GM21526 (cell line): ENCODE data around the gene CCSAP.
"Not testable (repeated sequence)": the region's sequence is repeated elsewhere in the genome, so short reads cannot be mapped to it uniquely, and the experiment has no call there.

Experiments used
- ATAC-seq: cut with Tn5 transposase; IDR thresholded peaks from one replicate; pipeline ENCODE4 v1.9.1; 2021; ENCODE audit warnings: moderate library complexity; ENCODE audit not compliant: unreplicated experiment, low FRiP score

CCSAP gene

DNA sequence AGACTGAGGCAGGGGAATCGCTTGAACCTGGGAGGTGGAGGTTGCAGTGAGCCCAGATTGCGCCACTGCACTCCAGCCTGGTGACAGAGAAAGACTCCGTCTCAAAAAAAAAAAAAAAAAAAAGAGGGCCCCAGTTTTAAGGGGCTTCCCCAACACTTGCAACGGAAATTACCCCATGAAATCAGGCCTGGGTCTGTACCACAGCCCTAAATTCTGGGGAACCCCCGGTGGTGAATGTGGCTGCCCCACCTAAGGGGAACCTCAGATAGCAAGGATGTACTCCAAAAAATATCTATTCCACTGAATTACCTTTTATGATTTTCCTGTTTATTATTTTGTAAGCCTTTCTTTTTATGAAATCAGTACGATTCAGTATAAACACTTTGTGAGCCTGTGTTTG is 15.1 kb downstream of the CCSAP start:
- not testable (repeated sequence) for ATAC-seq

DNA sequence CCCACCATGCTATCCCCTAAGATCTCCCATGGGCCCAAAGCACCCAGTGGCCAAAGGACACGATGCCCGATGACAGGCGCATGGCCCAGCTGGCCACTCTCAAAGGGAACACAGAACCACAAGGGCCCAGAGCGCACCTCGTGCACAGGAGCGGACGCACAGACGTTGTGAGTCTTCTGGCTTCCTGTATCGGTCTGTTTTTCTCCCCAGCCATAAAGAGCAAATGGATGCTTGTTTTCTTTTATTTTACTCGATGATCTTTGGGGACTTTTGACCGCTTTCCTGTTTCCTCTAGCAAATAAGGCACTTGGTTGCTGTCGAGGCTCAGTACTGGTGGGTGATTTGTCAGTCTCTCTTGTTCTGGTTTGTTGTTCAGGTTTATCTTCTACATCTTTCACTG is 16.2 kb downstream of the CCSAP start:
- no peak for ATAC-seq

DNA sequence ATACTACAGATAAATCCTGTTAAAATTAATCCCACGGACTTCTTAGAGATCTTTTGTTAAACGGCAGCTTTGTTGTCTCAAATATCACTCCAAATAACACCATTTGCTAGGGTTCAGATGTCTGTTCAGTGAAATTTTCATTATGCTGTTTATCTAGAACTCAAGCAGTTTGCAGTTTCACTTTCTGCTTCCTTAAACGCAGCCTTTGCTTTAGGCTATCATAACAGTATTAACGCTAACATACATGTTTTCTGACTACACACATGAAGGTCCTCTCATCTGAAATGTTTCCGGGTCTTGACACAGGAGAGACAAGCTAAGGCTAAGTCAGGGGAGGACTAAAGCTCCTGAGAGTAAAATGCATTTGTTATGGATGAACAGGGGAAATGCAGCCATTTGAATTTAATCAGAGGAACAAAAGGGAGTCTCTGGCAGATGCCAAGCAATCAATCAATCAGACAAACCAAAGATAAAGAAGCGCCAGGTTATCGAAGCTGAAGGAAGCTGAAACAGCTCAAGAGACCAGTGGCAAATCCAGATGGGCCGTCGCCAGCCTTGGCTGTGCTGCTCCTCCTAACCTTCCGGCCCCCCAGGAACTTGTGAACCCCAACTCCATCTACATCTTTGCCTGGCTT is 16.9 kb downstream of the CCSAP start:
- no peak for ATAC-seq

DNA sequence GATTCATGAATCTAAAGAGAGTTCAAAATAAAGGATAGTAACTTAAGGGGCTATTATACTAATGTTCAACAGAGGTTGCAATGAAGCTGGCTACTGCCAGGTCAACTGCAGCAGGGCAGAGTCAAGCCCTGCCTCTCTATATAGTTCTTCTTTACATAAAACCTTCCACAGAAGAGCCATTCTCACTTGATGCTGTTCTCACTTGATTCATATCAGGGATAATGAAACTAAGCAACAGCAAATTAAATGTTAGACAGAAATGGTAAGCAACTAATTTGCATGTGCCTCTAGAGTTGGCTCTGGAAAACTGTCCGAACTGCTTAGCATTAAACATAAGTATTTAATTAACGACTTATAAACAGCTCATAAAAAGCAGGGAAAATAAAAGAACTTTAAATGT is 17.4 kb downstream of the CCSAP start:
- no peak for ATAC-seq

DNA sequence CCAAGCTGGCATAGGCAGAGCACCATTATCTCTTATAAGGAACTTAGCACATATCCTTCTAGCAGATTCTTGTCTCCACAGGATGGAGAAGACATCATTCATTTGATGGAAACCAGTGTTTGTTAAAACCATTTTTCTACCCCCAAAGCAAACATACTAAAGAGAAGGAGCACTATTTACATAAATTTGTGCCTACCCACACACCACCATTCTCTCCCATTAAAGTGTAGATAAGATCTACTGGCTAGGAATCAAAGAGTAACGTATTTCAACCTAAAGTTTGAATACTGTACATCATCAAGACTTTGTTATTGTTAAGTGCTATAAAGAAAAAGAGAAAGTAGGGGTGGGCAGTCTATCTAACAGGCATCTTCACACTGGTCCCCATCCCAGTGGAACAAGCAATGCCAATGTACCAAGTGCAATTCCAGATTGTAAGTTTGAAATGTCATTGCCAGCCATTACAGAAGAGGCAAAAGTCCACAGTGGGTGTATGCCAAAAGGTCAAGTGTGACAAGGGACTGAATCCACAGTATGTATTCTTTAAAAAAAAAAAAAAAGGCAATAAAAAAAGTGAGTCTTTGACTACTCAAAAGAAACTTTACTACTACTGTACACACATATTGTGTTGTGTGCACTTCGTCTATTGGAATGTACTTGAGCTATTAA is 18.8 kb downstream of the CCSAP start:
- ATAC-seq: no peak

DNA sequence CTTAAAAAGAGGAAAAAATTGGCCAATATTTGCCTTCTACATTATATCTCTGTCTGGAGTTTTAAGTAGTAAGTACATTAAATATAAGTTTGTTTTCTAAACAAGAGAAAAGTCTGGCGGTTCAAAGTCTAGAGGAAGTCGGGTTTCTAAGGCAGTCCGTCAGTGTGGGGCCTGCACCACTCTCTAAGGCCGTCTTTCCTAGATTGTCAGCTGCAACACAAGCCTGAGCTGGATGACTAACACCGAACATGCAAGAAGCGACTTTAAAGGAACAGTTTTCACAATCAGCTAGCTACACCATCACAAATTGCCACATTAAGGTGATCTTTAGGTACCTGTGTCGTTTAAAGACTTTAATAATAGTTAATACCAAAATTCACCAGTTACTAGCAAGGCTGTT is 19.6 kb downstream of the CCSAP start:
- ATAC-seq: no peak

DNA sequence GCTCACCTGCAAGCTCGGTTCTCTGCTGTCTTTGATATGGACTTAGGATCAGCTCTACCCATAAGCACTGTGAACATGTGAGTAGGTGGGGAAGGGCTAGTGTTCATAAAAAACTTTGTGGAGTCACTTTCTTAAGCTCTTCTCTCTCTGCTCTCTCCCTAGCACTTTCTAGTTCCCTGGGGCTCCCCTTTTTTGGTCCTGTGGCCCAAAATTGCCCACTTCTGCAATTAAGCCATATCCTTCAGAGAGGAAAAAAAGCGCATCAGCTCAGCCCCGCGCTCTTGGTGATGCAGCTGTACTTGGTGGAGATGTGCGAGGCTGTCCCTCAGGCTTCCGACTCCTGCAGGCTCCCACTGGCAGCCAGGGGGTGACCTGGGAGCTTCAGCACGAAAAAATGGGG is 23.4 kb downstream of the CCSAP start:
- ATAC-seq: no peak

DNA sequence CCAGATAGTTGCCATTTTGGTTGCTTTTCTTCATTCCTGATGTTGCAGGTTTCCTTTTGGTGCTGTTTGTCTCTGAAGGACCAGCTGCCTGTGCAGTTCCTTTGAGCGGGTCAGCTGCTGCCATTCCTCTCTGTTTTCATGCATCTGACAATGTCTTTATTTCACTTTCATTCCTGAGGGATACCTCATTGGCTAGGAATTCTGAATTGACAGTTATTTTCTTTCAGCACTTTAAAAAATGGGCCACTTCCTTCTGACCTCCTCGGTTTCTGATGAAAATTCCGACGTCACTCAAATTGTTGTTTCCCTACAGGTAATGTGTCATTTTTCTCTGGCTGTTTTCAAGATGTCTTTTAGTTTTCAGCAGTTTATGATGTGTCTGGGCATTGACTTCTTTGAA is 24.8 kb downstream of the CCSAP start:
- no peak for ATAC-seq

DNA sequence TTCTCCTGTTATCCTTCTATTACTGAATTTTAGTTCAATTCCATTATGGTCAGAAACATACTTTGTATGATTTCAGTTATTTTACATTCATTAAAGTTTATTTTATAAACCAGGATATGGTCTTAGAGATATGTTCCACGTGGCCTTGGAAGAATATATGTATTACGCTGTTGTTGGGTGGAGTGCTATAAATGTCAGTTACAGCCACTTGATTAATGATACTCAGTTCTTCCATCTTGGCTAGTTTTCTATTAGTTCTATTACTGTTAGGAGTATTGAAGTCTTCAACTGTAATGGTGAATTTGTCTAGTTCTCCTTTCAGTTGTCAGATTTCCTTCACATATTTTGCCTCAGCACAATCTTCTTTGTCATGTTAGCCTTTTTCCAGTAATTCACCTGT is 26.7 kb downstream of the CCSAP start:
- no peak for ATAC-seq

DNA sequence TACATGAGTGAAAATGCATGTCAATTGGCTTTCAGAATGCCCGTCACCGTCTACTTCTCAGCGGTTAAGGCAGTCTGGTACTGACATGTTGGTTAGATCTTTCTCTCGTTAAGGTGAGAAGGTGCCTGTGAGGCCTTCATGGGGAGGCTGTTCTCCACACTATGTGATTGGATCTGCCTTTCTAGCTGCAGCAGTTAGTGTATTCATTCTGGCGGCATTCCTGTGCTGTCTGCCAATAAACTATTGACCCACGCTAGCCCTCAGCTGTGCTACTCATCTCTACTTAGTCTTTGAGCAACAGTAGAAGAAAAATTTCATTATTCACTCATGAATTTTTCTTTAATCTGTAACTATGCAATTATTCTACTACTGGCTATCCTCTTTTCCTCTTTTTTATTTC is 32.0 kb downstream of the CCSAP start:
- no peak for ATAC-seq

DNA sequence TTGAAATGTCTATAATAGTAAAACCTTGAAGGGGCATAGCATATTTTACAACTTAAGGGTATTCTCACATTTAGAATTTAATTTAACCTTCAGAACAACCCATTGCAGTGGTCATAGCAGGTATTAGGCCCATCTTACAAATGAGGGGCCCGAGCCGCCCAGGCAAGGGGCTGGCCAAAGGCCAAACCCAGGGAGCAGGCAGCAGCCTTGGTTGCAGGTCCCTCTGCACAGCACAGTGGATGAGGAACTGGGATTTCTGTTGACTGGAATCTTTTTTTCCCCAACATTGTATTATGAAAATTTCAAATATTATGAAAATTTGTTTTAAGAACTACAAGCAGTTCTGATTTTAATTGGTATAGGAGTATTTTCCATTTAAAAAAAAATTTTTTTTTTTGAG is 33.2 kb downstream of the CCSAP start:
- ATAC-seq: no peak

DNA sequence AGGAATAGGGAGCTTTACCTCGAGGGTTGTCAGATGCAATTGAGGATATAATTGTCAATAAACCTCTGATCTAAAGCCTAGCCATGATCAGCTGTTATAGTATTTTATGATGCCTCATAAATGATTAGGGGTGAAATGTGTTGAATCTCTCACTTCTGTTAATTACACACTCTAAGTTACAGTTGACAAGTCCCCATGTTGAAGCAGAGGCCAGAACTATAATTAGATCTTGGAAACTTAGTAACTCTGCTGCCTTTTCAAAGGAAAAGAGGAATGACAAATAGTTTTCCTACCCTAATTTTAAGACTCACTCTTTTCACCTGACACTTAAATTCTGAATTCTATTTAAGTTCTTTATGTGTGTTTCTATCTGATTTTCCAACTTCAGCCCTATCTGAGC is 33.8 kb downstream of the CCSAP start:
- ATAC-seq: no peak

DNA sequence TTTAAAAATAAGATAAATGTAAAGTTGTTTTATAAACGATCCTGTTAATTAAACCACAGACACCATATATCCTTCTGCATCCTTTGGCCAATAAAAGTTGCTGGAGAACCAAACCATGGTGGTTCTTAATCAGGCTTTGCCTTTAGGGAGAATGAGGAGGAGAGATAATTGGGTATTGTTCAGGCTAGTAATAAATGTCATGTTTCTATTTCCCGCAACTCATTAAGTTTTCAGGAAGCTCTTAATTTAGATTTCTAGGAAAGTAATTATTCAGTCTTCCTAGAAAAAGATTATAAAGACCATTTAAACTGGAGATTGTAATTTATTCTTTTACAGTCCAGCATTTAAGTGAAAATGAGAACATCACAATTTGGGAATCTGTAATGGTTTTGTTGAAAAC is 37.5 kb downstream of the CCSAP start:
- ATAC-seq: no peak

DNA sequence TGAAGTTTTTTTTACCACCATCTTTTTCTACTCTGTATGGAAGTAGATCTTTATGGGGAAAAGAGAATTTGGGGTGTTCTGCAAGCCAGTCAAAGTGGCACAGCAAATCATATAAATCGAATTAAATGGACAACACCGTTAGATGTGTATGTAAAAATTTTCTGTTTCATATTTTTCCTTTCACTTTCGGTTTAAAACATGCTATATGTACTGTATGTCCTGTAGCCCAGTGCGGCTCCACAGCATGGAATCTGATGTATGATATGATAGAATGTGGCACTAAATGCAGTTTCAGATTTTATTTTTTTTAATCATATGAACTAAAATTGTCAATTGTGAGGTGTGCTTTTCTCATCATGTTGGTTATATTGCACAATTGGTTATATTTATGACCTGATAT is 39.0 kb downstream of the CCSAP start:
- no peak for ATAC-seq

DNA sequence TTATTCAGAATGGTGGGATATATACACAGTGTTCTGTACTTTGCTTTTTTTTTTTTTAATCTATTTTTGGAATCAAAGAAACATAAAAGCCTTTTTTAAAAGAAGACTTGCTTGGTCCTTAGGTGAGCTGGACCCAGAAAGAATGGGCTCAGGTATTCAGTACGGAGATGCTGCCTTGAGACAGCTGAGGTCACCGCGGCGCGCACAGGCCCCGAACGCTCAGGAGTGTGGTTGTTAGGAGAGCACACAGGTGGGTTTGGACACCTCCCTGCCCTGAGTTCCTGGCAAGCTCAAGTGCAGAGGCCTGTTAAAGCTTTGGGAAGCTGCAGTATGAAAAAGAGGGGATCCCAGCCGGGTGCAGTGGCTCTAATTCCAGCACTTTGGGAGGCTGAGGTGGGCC is 40.1 kb downstream of the CCSAP start:
- no peak for ATAC-seq

DNA sequence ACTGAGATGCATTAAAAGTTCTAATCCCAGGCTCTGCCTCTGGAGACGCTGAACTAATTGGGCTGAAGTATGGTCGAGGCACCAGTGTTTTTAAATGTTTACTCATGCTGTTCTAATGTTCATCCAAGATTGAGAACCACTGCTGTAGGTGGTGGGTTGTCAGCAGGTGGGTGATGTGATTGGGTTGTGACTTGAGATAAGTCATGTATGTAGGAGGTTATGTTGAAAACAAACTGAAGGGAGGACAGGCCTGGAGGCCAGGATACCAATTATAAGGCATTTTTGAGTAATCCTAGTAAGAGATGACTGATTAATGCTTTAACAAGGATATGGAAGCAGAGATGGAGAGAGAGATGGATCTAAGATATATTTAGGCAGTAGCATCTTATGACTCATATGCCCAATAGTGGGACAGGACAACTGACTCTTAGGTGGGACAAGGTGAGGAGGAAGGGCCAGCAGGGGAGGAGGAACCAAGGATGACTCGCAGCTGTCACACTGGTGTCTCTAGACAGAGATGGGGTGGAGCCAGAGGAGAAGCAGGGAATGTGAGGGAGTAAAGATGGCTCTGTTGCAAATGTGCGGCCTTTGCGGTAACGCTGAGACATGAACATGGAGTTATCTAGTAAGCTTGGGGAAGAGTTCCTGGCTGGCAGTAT is 42.6 kb downstream of the CCSAP start:
- no peak for ATAC-seq

DNA sequence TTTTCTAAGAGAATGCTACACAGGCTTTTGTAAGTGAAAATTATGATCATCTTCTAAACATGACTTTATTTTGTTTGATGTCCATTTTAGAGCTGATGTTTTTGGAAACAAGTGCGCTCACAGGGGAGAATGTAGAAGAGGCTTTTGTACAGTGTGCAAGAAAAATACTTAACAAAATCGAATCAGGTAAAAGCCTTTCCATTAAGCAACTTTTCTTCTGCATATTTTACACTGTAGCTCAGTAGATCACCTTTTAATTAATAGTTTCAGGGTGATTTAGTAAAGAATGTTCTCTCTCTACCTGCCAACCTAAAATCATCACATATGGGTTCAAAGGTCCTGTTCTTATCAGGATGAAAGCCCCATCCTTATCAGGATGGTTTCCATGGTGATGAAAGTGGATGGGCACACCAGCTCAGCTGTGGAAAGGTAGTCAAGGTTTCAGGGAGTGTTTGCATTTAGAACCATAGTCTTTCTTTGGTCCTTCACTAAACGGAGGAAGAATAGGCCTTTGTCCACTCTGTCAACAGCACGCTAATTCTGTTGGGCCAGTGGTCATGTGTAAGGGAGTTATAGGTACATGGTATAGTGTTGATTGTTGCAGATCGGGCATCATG is 43.9 kb downstream of the CCSAP start:
- no peak for ATAC-seq

DNA sequence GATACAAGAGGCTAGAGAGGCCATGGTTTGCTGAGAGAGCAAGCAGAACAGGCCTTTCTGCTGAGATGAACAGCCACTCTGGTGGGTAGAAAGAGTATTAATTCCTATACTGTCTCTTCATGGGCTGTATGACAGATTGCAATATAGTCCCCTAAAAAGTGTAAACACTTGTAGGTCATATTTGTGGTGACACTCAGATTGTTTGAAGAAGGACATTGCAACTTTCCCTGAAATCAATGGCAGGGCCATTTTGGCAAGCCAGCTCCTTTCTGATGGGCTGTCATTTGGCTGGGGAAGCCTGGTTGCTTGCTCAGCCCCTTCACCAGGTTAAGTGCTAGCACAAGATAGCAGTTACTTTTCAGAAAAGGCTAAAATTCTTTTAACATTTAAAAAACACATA is 44.4 kb downstream of the CCSAP start:
- ATAC-seq: no peak

DNA sequence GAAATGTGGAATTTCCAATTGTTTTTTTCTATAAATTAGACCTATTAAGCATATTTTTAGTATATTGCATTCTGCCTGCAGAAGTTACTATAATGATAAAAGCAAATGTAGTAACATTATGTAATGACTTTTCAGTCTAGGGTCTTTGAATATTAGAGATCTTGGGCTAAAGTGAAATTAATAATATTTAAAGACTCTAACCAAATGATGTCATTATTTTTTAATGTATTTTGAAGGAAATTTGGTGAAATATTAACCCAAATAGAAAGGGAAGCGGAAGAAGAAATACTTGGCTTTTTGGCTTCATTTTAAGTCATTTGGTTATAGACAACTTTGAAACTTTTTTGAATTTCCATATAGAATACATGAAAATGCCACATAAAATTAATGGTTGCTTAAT is 45.1 kb downstream of the CCSAP start:
- no peak for ATAC-seq

DNA sequence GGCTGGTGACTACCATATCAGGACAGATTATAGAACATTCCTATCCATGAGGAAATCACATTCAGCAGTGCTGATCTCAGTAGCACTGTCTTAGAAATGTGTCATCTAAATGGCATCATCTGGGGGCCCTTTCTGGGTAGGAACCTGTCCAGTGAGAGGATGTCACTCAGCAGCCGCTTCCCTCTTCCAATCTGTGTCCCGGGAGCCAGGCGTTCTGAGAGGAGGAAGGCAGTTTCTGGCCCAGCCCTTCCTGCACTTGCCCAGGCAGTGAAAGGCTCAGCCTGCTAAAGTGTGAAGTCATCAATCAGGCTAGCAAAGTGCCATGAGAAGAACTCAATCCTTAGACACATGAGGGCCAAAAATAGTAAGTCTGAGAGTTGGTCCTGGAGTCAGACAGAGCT is 46.3 kb downstream of the CCSAP start:
- ATAC-seq: no peak

DNA sequence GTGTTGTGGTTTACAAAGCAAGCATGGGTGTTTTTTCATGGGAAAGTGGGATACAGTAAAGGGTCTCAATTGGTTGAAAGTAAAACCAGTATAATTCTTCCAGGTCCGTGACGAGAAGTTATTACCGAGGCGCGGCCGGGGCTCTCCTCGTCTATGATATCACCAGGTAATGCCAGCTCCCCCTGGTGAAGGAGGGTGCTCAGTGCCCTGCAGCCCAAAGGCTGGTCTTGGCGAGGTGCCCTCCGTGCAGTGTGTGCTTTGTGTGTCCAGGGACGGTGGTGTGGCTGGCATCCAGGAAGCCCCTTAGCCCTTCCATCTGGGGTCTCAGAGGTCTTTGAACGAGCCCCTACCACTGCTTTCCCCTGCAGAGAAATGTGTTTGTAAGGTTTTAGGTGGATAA is 47.1 kb downstream of the CCSAP start:
- no peak for ATAC-seq
